ENCODE results near the gene NCAPD3.

- TF ChIP-seq POLR2A (IDR thresholded peaks at IDR 0.05) (no peak), CTCF (IDR thresholded peaks at IDR 0.05) (no peak)
Measured at GRCh38 chr11:134261626-134262488, 38.1 kb upstream of the NCAPD3 start.

Measured in ovary (tissue), 3 donors.